Heart right ventricle (tissue), 16 donors: ENCODE measurements around the gene C1QB. TPM values are rescaled to one million over a fixed set of nuclear protein-coding genes. Genes with fewer than 3 reads are reported as not detected.
"Not testable (repeated sequence)": the region's sequence is repeated elsewhere in the genome, so short reads cannot be mapped to it uniquely, and the experiment has no call there.

Source experiments
- ATAC-seq, 8 donors: fragments of 200-7000 bp; cut with Tn5 transposase; one replicate each; pipeline ENCODE4 v1.9.1; 2020; ENCODE audit warnings: mild to moderate bottlenecking in 8 of 8, moderate library complexity in 8 of 8, moderate number of reproducible peaks in 1 of 8
- DNase-seq, 2 donors: peaks; one replicate each; pipeline ENCODE4 v3.0.0-alpha.2; 2020
- H3K27ac ChIP-seq, 10 donors: fragments of 200-600 bp; sonication (generic) in 2 of 10; one replicate each; pipeline versions ENCODE4 v1.5.0 to v1.8.0; 2020 to 2022; ENCODE audit warnings: mild to moderate bottlenecking in 3 of 10
- H3K27me3 ChIP-seq, 7 donors: fragments of 200-600 bp; one replicate each; pipeline ENCODE4 v1.8.0; 2021 to 2022; ENCODE audit warnings: mild to moderate bottlenecking in 2 of 7
- H3K36me3 ChIP-seq, 9 donors: fragments of 200-600 bp; sonication (generic) in 1 of 9; one replicate each; pipeline versions ENCODE4 v1.5.0 to v1.8.0; 2020 to 2022; ENCODE audit warnings: mild to moderate bottlenecking in 2 of 9
- H3K4me1 ChIP-seq, 9 donors: fragments of 200-600 bp; sonication (generic) in 1 of 9; one replicate each; pipeline versions ENCODE4 v1.5.0 to v1.8.0; 2020 to 2022; ENCODE audit warnings: mild to moderate bottlenecking in 4 of 9
- H3K4me3 ChIP-seq, 10 donors: fragments of 200-600 bp; sonication (generic) in 2 of 10; one replicate each; pipeline versions ENCODE4 v1.5.0 to v1.8.0; 2020 to 2022; ENCODE audit warnings: mild to moderate bottlenecking in 7 of 10, moderate library complexity in 2 of 10
- H3K9me3 ChIP-seq, 11 donors: fragments of 200-600 bp in 10 of 11; sonication (generic) in 2 of 11; one replicate each; pipeline versions ENCODE4 v1.5.0 to v1.8.0; 2013 to 2022; ENCODE audit warnings: mild to moderate bottlenecking in 2 of 11, control low read depth in 1 of 11, moderate library complexity in 1 of 11
- CTCF ChIP-seq, 9 donors: fragments of 200-600 bp; sonication (generic) in 2 of 9; IDR thresholded peaks; one replicate each; pipeline versions ENCODE4 v1.5.0 to v1.8.0; 2021 to 2022; ENCODE audit warnings: antibody characterized with exemption in 9 of 9, mild to moderate bottlenecking in 5 of 9, moderate library complexity in 1 of 9
- WGBS, 2 donors: extraction: QIAGEN DNeasy Blood & Tissue Kit; methylation state at CpG; one replicate each; pipeline ENCODE4 v1.1.7; 2013; ENCODE audit warnings: inconsistent platforms in 1 of 2; 5-methylcytosine and 5-hydroxymethylcytosine counted together
- intact Hi-C, 10 donors: fragments of 100-400 bp; cut with DNase I; formaldehyde crosslinking; loops; one replicate each; pipeline versions ENCODE4 v1.11.1 to v1.14.2; 2022
- polyA plus RNA-seq, 2 donors: library from polyadenylated mRNA; stranded (reverse); fragments of 200-250 nt; gene quantifications; one replicate each; pipeline ENCODE4 v1.2.3, GENCODE V29; 2013
- total RNA-seq, 10 donors: library from RNA; stranded (reverse); fragmentation: NEBNext Ultra II Directional in 3 of 10; extraction: Animal tissue kit (Norgen Biotek cat#: 25700) in 3 of 10; gene quantifications; one replicate each; pipeline versions ENCODE4 v1.2.1 to v1.2.4, GENCODE V29; 2021 to 2023
- donor health status: Arrhythmogenic right ventricular cardiomyopathy.
- donor health status: ischemic (EF 13 %, LVEDD 7.1; RV severe dilation, severe dysfunction).
- donor health status: healthy with polysubstance abuse.
- donor health status: DM: no; HTN: yes; CAD: no.
- donor health status: DM: no; HTN: no; CAD: no.
- donor health status: ischemic (EF 25% LVEDD 6.9; RV normal size, moderate dysfunction).
- donor health status: ischemic (EF 25% LVEDD 5.7; RV mildly dilated, moderate dysfunction).
- donor health status: healthy.
- donor health status: DM: yes; HTN: yes; CAD: no.
- donor health status: Ischemic cardiomyopathy.
- donor health status: ischemic (EF 35%, LVEDD 5.7; RV mildly dilated, moderate dysfunction).
- donor health status: nonischemic (EF 11% LVEDD 7.7; RV severe dilation, severe dysfunction).
- donor health status: DM: yes; HTN: yes; CAD: no.
- donor health status: PGD.
- donor health status: ischemic (EF 29% LVEDD 5.4; RV normal size, mild dysfunction).
- donor health status: nonischemic (EF 23%, LVEDD 6.1; RV moderate dilation, normal function).

The C1QB gene
- total and polyA plus RNA-seq, 12 donors = 10.0 to 367 (median 28.5) TPM

DNA sequence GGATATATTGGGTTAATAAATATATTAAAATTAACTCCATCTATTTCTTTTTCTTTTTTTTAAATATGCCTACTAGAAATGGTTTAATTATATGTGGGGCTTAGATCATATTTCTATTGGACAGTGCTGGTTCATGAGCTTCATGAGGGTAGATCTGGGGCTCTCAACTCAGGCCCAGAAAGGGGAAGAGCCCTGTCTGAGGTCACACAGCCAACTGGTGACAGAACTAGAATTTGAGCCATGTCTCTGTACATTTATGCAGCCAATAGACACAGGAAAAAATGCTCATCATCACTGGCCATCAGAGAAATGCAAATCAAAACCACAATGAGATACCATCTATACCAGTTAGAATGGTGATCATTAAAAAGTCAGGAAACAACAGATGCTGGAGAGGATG, 52.5 kb downstream of the C1QB start:
- no peak overlapping the region for H3K27ac ChIP-seq
- no peak overlapping the region for H3K4me3 ChIP-seq
- H3K9me3 ChIP-seq = no peaks in the 10 kb centered on the region
- TF ChIP-seq CTCF (IDR thresholded peaks at IDR 0.05) = no peak
- intact Hi-C loops = loop anchor here in 7 of 10 donors (2.0 to 10.0 kb wide), 6 partner anchors 159 to 229 kb away; no protein-coding TSS in a partner anchor
- ATAC-seq = no peak
- peaks cover 0 to 16% (median 12%) of the 10 kb centered on the region in 7 donors for H3K27me3 ChIP-seq
- peaks cover 0 to 35% (median 5%) of the 10 kb centered on the region in 9 donors for H3K4me1 ChIP-seq
- no peak for DNase-seq
- H3K36me3 ChIP-seq = no peaks in the 10 kb centered on the region

DNA sequence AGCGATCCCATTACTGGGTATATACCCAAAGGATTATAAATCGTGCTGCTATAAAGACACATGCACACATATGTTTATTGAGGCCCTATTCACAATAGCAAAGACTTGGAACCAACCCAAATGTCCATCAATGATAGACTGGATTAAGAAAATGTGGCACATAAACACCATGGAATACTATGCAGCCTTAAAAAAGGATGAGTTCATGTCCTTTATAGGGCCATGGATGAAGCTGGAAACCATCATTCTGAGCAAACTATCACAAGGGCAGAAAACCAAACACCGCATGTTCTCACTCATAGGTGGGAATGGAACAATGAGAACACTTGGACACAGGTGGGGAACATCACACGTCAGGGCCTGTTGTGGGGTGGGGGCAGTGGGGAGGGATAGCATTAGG, 53.1 kb downstream of the C1QB start:
- ATAC-seq, H3K36me3 ChIP-seq, H3K4me3 ChIP-seq, H3K9me3 ChIP-seq, H3K27ac ChIP-seq, DNase-seq: not testable (repeated sequence)
- WGBS, 2 donors = 83 to 86% methylated on average over 4 of the region's 4 CpGs
- intact Hi-C loops = loop anchor here in 4 of 10 donors (10.0 kb wide), 4 partner anchors 159 to 229 kb away; no protein-coding TSS in a partner anchor
- Histone ChIP-seq H3K27me3 (peaks cover 0 to 16% (median 12%) of the 10 kb centered on the region in 7 donors), H3K4me1 (peaks cover 0 to 35% (median 5%) of the 10 kb centered on the region in 9 donors)

- no peak for ATAC-seq
- TF ChIP-seq CTCF (IDR thresholded peaks at IDR 0.05) = no peak
Observed at GRCh38 chr1:22708777-22709176, 55.7 kb downstream of the C1QB start.

DNA sequence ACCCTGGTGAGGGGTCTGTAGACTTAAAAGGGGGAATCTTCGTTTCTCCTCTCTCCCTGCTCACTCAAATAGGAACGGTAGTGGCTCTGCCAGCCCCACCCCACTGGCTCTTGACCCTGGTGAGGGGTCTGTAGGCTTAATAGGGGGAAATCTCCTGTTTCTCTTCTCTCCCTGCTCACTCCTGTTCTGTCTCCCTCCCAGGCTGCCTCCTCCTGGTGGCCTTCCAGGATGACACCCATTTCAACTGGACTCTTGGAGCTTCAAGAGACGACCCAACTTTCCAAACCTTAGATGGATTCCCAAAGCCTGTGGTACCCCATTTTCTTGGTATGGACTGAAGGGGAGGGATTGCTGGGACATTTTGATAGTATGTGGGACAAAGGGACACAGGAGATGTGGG, 56.2 kb downstream of the C1QB start:
- H3K27ac ChIP-seq = no peak overlapping the region
- WGBS, 2 donors = 77 to 84% methylated on average over 3 of the region's 3 CpGs
- TF ChIP-seq CTCF (IDR thresholded peaks at IDR 0.05) = no peak
- H3K4me3 ChIP-seq = no peak overlapping the region
- H3K36me3 ChIP-seq = no peaks in the 10 kb centered on the region
- no peaks in the 10 kb centered on the region for H3K9me3 ChIP-seq
- ATAC-seq (no peak), DNase-seq (no peak)
- H3K4me1 ChIP-seq = peaks cover 0 to 41% (median 8%) of the 10 kb centered on the region in 9 donors
- peaks cover 0 to 45% (median 36%) of the 10 kb centered on the region in 7 donors for H3K27me3 ChIP-seq
- intact Hi-C loops = loop anchor here in 4 of 10 donors (10.0 kb wide), 4 partner anchors 156 to 226 kb away; no protein-coding TSS in a partner anchor

More at GRCh38 chr1:22708777-22709176, 55.7 kb downstream of the C1QB start:
- Histone ChIP-seq H3K36me3 (no peaks in the 10 kb centered on the region), H3K9me3 (no peaks in the 10 kb centered on the region), H3K4me3 (no peak overlapping the region), H3K27ac (no peak overlapping the region), H3K27me3 (peaks cover 0 to 41% (median 36%) of the 10 kb centered on the region in 7 donors), H3K4me1 (peaks cover 0 to 41% (median 8%) of the 10 kb centered on the region in 9 donors)
- intact Hi-C loops = loop anchor here in 4 of 10 donors (10.0 kb wide), 4 partner anchors 156 to 226 kb away; no protein-coding TSS in a partner anchor
- DNase-seq = no peak
